GM19324 (cell line): ENCODE data around the gene SAMD3.
"Not testable (repeated sequence)": the region's sequence is repeated elsewhere in the genome, so short reads cannot be mapped to it uniquely, and the experiment has no call there.

Experiments
- ATAC-seq: cut with Tn5 transposase; IDR thresholded peaks from one replicate; pipeline ENCODE4 v1.9.1; 2021; ENCODE audit warnings: mild to moderate bottlenecking, moderate library complexity; ENCODE audit not compliant: unreplicated experiment, low FRiP score

The SAMD3 gene

GRCh38 chr6:130182466-130182865 lies 40.3 kb downstream of the SAMD3 start:
- no peak for ATAC-seq

- ATAC-seq = no peak
These were observed 44.1 kb downstream of the SAMD3 start for GRCh38 chr6:130178692-130179091.

GRCh38 chr6:130176378-130176777 lies 46.4 kb downstream of the SAMD3 start:
- ATAC-seq = no peak

GRCh38 chr6:130173377-130174004 lies 49.3 kb downstream of the SAMD3 start:
- ATAC-seq = not testable (repeated sequence)

- not testable (repeated sequence) for ATAC-seq
These were observed 52.6 kb downstream of the SAMD3 start for GRCh38 chr6:130170160-130170559.

GRCh38 chr6:130167655-130168054 lies 55.1 kb downstream of the SAMD3 start:
- no peak for ATAC-seq

GRCh38 chr6:130164251-130164650 lies 58.5 kb downstream of the SAMD3 start:
- no peak for ATAC-seq

- ATAC-seq = no peak
These were observed 59.5 kb downstream of the SAMD3 start for GRCh38 chr6:130163266-130163665.

GRCh38 chr6:130162421-130162820 lies 60.3 kb downstream of the SAMD3 start:
- no peak for ATAC-seq

GRCh38 chr6:130161683-130162404 lies 60.9 kb downstream of the SAMD3 start:
- ATAC-seq = no peak

GRCh38 chr6:130159956-130160355 lies 62.8 kb downstream of the SAMD3 start:
- ATAC-seq = no peak

- ATAC-seq = no peak
These were observed 64.2 kb downstream of the SAMD3 start for GRCh38 chr6:130158548-130158947.

- ATAC-seq = no peak
These were observed 64.7 kb downstream of the SAMD3 start for GRCh38 chr6:130158056-130158455.

- no peak for ATAC-seq
These were observed 65.8 kb downstream of the SAMD3 start for GRCh38 chr6:130156908-130157307.

- ATAC-seq = no peak
These were observed 69.7 kb downstream of the SAMD3 start for GRCh38 chr6:130152908-130153510.

- no peak for ATAC-seq
These were observed 71.8 kb downstream of the SAMD3 start for GRCh38 chr6:130150906-130151305.

GRCh38 chr6:130149016-130149415 lies 73.7 kb downstream of the SAMD3 start:
- not testable (repeated sequence) for ATAC-seq

GRCh38 chr6:130148181-130148580 lies 74.6 kb downstream of the SAMD3 start:
- no peak for ATAC-seq

- ATAC-seq = no peak
These were observed 75.6 kb downstream of the SAMD3 start for GRCh38 chr6:130147111-130147510.

- no peak for ATAC-seq
These were observed 79.0 kb downstream of the SAMD3 start for GRCh38 chr6:130143709-130144108.

- no peak for ATAC-seq
These were observed 82.7 kb downstream of the SAMD3 start for GRCh38 chr6:130140084-130140483.

GRCh38 chr6:130138909-130139242 lies 83.9 kb downstream of the SAMD3 start:
- no peak for ATAC-seq
